Measurements from ENCODE around the gene RHBDL1.
"Not testable (repeated sequence)": the region's sequence is repeated elsewhere in the genome, so short reads cannot be mapped to it uniquely, and the experiment has no call there.

RHBDL1 gene

GRCh38 chr16:689175-689897, 13.9 kb downstream of the RHBDL1 start:
- no peak for DNase-seq

GRCh38 chr16:691242-691641, 15.8 kb downstream of the RHBDL1 start:
- DNase-seq = not testable (repeated sequence)

- no peak for DNase-seq
Observed at GRCh38 chr16:692356-693108, 17.1 kb downstream of the RHBDL1 start.

GRCh38 chr16:693364-693763, 17.9 kb downstream of the RHBDL1 start:
- no peak for DNase-seq

- no peak for DNase-seq
Observed at GRCh38 chr16:693766-694165, 18.3 kb downstream of the RHBDL1 start.

- no peak for DNase-seq
Observed at GRCh38 chr16:694187-694862, 18.9 kb downstream of the RHBDL1 start.

GRCh38 chr16:694863-695354, 19.4 kb downstream of the RHBDL1 start:
- no peak for DNase-seq

GRCh38 chr16:695355-696089, 20.1 kb downstream of the RHBDL1 start:
- DNase-seq = no peak

GRCh38 chr16:698911-699671, 23.6 kb downstream of the RHBDL1 start:
- no peak for DNase-seq

- DNase-seq = no peak
Observed at GRCh38 chr16:700684-701584, 25.5 kb downstream of the RHBDL1 start.

- DNase-seq = no peak
Observed at GRCh38 chr16:702341-702740, 26.9 kb downstream of the RHBDL1 start.

- DNase-seq = no peak
Observed at GRCh38 chr16:703406-703805, 27.9 kb downstream of the RHBDL1 start.

GRCh38 chr16:704047-704446, 28.6 kb downstream of the RHBDL1 start:
- no peak for DNase-seq

GRCh38 chr16:704552-705380, 29.3 kb downstream of the RHBDL1 start:
- DNase-seq = no peak

GRCh38 chr16:705431-706188, 30.1 kb downstream of the RHBDL1 start, which contains the start of gene FBXL16:
FBXL16 (minus strand) TSS chr16:705801; CDS start chr16:697405, 8,396 bp downstream.
- DNase-seq = no peak

- no peak for DNase-seq
Observed at GRCh38 chr16:706189-707061, 31.0 kb downstream of the RHBDL1 start.

GRCh38 chr16:707062-707538, 31.6 kb downstream of the RHBDL1 start:
- DNase-seq = no peak

GRCh38 chr16:708019-708418, 32.5 kb downstream of the RHBDL1 start:
- DNase-seq = no peak
